NCI-H1436 (cell line): ENCODE data around the gene ALG14.
"Not testable (repeated sequence)": the region's sequence is repeated elsewhere in the genome, so short reads cannot be mapped to it uniquely, and the experiment has no call there.

Source experiments
- DNase-seq: peaks from one replicate; lab custom pipeline; 2025; lab: John Stamatoyannopoulos, UW

ALG14 gene

DNA sequence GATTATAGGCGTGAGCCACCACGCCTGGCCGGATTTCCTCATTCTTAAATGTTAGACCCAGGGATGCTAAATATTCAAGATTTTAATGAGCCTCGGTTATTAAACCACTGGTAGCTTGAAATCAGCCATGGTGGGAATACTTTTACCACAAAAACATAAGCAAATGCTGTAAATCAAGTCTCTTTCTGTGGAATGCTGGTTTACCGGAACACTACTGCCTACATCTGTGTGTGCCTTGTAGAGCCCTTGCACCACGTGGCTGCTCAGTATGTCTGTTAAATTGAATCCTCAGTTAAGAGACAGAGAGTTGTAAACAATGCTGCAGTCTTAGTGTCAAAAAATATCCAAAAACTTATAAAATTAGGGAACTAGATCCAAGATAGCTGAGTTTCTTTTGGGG is 119.0 kb downstream of the ALG14 start:
- no peak for DNase-seq

DNA sequence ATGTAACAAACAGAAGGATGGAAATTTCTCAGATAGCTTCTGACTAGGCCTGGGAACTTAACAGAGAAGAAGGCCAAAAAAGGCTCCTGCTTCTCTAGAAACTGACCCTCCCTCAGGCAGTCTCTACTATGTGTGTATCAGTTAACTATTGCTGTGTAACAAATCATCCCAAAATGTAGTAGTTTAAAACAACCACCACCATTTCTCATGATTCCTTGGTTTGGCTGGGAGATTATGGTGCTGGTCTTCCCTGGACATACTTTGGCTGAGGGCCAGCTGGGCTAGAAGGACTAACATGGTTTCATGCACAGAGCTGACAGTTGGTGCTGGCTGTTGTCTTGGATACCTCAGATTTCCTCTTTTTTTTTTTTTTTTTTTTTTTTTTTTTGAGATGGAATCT is 119.6 kb downstream of the ALG14 start:
- DNase-seq = no peak

- DNase-seq = no peak
Measured at GRCh38 chr1:94952539-94952938, 120.2 kb downstream of the ALG14 start.

GRCh38 chr1:94951509-94952208 is 121.1 kb downstream of the ALG14 start:
- no peak for DNase-seq

- no peak for DNase-seq
Measured at GRCh38 chr1:94951046-94951445, 121.7 kb downstream of the ALG14 start.

DNA sequence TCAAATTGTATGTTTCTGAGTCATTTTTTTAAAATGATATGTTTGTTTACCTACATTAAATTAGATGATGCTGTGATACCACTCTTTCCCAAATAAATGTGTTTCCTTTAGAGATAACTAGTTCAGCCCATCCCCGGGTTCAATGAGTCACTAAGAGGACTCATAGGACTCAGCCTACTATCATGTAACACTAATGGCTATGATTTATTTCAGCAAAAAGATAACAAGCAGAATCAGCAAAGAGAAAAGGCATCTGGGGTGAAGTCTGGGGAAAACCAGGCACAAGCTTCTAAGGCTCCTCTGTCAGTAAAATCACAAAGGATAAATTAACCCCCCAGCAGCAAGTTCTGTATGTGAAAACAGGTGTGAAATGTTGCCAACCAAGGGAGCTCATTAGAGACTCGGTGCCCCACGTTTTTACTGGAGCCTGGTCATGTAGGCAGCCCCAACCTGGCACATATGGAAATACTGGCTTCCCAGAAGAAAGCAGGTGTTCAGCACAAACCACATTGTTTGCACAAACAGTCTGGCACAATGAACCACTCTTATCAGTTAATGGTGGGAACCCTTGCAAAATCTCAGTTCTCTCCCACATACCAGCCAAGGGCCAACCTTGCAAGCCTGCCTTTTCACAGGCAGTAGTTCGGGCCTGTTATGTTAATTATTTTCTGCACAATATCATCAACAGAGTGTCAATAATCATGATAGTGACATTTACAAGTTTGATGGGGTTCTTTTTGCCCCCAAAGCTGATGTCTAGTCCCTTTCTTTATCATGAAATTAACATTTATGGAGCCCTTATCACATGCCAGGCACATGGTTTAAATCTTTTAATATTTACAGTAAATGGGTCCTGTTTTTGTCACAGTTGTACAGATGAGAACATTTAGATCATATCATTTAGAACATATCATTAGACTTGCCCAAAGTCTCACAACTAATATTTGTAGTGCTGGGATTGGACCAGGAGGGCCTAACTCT is 122.8 kb downstream of the ALG14 start:
- peak; percentile 79 for DNase-seq

GRCh38 chr1:94947437-94947836 is 125.3 kb downstream of the ALG14 start:
- DNase-seq = no peak

DNA sequence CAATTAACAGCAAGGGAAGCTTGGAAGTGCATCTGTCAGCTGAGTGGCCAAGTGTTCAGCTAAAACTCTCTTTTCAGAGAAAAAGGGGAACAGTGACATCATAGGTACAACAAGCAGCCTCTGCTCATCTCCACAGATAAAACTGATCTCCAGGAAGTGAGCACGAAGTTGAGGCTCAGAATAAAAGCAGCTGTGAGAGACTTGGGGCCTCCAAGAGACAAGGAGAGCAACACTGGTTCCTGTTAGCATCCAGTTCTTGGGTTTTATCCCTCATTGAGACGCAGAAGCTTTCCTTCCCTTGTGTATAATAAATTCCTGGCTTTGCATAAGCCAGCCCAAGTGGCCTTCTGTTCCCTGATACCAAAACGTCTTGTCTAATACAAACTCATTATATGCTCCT is 125.9 kb downstream of the ALG14 start:
- DNase-seq = no peak

DNA sequence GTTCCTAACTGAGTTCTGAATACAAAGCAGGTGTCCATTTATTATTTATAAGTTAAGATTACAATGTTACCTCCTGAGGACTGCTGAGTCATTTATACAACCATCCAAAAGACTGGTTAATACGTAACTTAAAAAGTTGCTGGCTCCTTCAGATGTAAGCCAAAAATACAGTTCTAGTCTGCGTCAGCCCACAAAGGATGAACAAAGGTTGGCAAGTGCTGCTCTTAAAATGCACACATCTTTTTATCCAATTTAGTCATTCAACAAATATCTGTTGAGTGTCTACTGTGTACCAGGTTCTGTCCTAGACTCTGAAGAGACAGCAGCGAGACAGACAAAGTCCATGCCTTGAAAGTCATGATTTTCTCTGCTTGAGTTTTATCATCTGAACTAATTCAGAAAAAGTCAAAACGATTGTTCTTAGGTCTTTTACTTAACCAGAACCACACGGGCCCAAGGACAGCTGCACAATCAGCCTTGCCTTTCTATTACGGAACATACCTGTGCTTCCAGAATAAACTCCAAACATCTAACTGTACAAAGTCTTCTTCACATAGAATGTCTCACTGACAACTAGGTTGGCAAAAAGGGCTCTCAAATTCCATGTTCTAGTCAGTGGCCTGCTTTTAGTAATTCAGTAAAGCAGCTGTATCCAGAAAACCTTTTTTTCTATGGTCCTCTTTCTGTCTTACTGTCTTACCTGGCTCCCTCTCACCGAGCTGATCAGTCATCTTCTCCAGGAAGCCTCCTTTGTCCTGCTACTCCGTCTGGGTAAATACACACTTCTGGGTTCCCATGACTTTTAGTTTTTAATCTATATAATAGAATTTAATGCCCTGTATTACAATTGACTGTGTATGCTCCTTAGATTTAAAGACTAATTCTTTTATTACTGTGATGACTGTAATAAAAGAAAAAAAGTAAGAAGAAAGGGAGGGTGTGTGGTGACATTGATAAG is 130.3 kb downstream of the ALG14 start:
- no peak for DNase-seq

DNA sequence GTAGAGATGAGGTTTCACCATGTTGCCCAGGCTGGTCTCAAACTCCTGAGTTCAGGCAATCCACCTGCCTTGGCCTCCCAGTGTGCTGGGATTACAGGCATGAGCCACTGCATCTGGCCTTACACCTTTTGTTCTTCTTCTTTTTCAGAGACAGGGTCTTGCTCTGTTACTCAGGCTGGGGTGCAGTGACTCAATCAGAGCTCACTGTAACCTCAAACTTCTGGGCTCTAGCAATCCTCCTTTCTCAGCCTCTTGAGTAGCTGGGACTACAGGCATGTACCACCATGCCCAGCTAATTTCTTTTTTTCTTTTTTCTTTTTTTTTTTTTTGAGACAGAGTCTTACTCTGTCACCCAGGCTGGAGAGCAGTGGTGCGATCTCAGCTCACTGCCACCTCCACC is 131.3 kb downstream of the ALG14 start:
- DNase-seq = not testable (repeated sequence)

DNA sequence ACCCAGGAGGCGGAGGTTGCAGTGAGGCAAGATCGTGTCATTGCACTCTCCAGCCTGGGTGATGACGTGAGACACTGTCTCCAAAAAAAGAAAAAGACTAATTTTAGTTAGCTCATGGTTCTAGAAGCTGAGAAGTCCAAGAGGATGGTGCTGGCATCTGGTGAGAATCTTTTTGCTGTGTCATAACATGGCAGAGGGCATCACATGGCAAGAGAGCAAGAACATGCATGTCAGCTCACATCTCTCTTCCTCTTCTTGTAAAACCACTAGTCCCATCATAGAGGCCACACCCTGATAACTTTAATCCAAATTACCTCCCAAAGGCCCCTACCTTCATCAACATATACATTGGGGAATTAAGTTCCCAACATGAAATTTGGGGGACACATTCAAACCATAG is 132.0 kb downstream of the ALG14 start:
- DNase-seq = no peak

GRCh38 chr1:94937820-94938219 is 134.9 kb downstream of the ALG14 start:
- no peak for DNase-seq

- DNase-seq = no peak
Measured at GRCh38 chr1:94936861-94937620, 135.7 kb downstream of the ALG14 start.

DNA sequence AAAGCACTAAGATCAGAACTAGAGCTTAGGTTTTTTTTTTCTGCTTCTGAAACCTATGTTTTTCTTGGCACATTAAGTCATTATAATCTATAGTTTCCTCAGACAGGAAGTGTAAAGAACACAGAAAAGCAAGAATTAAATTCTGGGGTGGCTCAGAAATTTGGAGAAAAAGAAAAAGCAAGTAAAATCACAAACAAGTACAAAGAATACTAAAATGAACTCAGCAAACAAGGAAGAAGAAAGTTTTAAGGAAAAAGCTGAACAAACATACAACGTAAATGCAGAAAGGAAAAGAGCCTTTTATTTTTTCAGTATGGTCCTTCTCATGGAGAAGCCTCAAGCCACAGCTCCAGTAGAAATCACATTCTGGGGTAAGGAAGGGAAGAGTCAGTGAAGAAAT is 137.3 kb downstream of the ALG14 start:
- no peak for DNase-seq

GRCh38 chr1:94935034-94935433 is 137.7 kb downstream of the ALG14 start:
- no peak for DNase-seq

DNA sequence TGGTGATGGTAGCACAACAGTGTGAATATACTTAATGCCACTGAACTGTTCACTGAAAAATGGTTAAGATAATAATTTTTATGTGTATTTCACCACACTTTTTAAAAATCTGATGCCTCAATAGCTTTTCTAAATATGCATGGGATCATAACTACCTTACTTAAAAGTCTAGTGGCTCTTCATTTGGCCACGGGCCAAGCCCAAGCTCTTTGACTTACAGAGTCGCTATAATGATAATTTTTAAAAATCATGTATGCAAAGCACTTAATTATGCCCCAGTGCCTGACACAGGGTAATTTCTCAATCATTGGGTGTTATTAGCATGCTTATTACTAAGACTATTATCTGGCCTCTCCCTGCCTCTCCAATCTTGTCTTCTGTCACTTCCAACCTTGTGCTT is 138.2 kb downstream of the ALG14 start:
- peak; percentile 20 for DNase-seq

- no peak for DNase-seq
Measured at GRCh38 chr1:94931254-94931841, 141.4 kb downstream of the ALG14 start.

DNA sequence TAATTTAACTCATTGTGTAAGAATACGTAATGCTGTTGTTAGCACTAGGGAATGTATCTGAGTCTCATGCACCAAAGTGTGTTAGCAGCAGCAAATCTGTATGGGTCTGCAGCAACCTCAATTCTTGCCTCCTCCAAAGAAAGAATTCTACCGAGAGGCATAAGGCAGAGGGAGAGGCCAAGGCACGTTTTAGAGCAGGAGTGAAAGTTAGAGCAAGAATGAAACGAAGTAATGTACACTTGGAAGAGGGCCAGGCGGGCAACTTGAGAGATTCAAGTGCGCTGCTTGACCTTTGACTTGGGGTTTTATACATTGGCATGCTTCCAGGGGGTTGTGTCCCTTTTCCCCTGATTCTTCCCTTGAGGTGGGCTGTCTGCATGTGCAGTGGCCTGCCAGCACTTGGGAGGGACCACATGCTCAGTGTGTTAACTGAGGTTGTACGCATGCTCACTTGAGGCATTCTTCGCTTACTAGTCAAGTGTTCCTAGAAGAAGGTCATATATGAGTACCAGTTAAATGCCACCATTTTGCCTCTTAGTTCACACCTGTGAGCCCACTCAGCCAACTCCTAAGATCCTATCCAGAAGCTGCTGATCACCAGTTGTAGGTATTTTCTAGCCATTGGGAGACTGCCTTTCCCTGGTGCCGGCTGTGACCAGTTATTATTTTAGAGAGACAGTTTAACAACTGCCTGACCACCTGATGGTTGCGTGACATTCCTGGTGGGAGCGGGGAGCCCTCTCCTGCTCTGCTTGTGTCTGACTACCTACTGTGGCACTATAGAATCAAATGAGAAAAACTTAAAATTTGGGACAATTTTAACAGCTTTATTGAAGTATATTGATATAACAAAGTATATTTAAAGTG is 143.2 kb downstream of the ALG14 start:
- no peak for DNase-seq

DNA sequence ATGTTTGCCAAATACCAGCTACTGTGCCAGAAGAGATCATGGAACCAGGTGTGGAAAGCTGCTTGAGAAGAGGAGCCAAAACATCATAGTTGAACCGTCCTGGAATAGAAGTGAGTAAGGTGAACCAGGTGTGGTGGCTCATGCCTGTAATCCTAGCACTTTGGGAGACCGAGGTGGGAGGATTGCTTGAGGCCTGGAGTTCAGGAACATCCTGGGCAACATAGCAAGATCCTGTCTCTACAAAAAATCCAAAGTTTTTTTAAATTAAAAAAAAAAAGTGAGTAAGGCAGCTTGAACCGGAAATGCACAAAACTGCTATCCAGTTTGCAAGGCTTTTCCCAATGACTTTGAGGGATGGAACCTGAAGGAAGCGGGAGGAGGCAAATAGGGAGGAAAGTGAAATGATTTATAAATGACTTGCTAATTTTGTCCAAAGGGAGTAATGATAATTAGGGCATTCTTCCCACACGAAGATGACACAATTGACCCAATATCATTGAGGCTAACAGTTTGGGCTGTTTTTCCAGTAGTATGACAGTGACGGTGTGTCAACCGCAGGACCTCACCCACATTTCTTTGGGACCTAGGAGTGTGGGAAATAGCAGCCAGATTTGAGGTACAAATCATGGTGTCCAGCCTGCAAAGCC is 144.3 kb downstream of the ALG14 start:
- no peak for DNase-seq
